ENCODE measurements around the gene SRP14.
"Not testable (repeated sequence)": the region's sequence is repeated elsewhere in the genome, so short reads cannot be mapped to it uniquely, and the experiment has no call there.

SRP14 gene

DNA sequence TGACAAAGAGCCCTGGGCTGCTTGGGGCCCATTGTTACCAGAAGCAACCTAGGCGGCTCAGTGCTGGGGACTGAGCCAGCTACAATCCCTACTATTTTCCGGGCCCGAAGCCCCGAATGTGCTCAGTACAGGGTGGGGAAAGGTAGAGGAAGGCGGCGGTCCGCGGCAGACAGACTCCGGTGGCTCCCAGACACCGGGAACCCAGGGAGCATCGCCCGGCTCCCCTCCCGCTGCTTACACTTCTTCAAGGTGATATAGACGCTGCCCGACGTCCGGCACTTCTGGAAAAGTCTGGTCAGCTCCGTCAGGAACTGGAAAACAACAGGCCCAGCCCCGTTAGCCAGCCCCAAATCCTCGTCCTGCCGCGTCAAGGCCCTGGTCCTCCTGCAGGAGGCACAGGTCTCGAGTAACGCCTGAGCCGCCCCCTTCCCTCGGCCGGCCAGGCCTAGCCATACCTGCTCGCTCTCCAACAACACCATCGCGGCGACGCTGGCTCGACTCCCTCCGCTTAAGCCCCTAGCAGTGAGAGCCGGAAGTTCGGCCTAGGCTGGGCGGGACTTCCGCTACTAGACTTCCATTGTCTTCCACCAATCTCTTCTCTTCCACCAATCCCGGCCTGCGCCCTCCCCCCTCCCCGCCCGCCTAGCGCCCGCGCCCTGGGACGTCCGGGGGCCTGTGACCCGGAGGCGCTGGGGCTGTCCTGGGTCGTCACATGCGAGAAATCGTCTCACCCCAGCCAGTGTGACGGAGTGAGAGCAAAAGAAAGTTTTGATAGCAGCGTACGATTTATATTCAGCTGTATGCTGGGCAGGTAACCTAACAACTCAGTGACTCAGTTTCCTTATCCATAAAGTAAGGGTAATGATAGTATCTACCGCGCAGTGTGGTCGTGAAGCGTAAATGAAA lies at the start of gene SRP14:
Gene SRP14, minus strand, starts transcription at position 544 of the 906 bp plus-strand sequence. Its CDS starts 65 bp downstream, at position 479.
- peak; percentile 94 for DNase-seq (ENCODE audit: low spot score)

DNA sequence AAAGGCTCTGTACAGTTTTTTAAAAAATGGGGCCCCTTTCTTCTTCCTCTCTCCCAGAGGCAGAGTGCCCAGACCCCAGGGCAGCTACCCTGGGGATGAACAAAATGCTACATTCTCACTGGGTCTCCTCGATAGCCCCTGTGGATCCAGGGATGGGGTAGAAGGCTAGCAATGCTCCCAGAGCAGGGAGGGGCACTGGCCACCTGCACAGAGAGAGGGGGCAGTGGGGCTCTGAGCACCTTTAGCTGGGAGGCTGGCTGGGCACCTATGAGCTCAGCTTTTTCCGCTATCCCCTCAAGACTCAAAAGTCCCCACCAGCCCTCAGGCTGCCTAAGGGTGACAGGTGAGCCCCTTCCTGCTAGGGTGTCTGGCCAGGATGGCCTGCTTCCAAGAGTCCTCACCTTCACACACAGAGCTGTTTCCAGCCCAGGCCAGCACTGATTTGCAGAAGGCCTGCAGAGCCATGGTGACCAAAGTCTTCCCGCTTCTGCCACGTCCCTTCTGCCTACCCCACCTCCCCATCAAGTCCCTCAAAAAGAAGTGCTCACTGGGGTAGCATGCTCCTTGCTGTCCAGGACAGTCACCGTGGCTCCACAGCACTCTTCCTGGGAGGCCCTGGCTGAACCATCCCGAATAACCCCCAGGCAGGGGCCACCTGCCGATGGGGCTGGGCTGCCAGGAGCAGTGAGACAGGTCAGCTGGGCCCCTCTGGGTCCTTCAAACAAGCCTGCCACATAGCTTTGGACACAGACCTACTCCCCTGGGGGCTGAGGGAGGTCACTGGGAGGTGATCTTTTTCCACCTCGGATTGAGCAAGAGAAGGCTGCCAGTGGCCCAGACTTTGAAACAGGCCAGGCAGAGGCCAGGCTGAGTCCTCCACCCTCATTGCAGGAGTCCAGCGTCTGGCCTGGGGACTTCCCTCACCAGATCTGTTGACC lies 49.3 kb upstream of the SRP14 start:
- no peak for DNase-seq (ENCODE audit: low spot score)

- DNase-seq (ENCODE audit: low spot score): no peak
These were observed 48.3 kb upstream of the SRP14 start for GRCh38 chr15:40087068-40087810.

DNA sequence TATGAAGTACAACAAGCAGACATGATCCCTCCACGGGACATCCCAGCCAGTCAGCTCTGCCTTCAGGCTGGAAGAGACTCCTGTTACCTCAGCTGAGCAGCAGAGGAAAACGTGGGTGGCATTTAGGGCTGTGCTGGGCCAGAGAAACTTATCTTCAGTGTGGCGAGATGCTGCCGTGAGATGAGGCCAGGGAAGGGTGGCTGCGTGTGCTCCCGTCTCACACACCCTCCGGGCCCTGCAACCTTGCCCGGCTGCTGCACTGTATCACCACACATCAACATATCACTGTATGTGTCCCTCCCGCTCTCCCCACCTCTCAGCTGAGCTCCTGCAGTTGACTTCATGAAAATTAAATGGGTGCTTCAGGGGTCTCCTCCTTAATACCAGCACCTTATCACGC lies 46.3 kb upstream of the SRP14 start:
- DNase-seq (ENCODE audit: low spot score): no peak

- no peak for DNase-seq (ENCODE audit: low spot score)
These were observed 45.7 kb upstream of the SRP14 start for GRCh38 chr15:40084650-40085049.

- DNase-seq (ENCODE audit: low spot score): peak; percentile 59
These were observed 43.4 kb upstream of the SRP14 start for GRCh38 chr15:40082195-40082883.

DNA sequence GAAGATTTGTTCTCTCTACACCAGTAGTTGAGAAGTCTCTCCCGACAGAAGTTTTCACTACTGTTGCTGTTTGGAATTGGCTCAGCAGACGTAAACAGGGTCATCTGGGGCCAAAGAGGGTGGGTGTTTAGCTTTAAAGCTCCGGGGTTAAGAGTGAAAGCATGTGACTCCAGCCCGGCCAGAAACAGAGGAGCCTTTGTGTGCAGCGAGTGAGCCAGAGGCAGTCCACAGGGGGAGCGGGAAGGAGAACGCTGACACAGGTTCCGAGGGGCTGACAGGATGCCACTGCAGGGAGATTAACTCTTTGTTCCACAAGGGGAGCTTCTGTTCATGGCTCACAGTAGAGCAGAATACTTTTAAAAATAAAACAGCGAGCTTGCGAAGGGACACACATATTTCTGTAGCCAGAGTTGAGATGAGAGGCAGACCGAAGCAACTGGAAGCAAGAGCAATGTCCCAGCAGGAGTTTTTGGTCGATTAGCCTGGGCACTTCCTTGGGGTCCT lies 42.8 kb upstream of the SRP14 start:
- DNase-seq (ENCODE audit: low spot score): no peak

GRCh38 chr15:40080847-40081246 lies 41.9 kb upstream of the SRP14 start:
- no peak for DNase-seq (ENCODE audit: low spot score)

DNA sequence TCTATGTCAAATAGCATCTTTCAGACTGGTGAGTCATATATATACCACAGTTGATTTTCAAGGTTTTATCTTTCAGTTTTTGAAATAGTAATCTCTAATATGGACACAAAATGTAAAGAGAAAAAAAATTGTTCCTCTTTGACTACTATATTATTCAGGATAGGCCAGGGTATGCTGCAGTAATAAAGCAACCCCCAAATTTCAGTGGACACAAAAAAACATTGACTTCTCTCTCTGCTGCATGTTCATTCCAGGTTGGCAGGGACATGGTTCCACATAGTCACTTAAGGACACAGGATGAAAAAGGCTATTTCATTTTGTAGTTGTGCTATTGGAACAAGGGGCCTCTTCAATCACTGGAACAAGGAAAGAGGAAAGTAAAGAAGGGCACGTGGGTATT lies 41.1 kb upstream of the SRP14 start:
- DNase-seq (ENCODE audit: low spot score): no peak

DNA sequence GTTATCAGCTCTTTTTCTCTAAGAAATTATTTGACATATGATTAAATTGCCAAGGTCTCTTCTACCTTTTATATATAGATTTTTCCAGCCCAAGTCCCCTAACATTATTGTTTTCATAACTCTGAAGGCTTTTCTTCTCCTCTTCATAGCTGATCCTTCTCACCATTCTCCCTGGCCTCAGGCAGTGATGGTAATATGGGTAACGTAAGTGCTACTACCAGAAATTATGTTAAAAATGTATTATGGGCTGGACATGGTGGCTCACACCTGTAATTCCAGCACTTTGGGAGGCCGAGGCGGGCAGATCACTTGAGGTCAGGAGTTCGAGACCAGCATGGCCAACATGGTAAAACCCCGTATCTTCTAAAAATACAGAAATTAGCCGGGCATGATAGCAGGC lies 40.5 kb upstream of the SRP14 start:
- DNase-seq (ENCODE audit: low spot score): no peak

GRCh38 chr15:40075298-40076044 lies 36.5 kb upstream of the SRP14 start:
- no peak for DNase-seq (ENCODE audit: low spot score)

DNA sequence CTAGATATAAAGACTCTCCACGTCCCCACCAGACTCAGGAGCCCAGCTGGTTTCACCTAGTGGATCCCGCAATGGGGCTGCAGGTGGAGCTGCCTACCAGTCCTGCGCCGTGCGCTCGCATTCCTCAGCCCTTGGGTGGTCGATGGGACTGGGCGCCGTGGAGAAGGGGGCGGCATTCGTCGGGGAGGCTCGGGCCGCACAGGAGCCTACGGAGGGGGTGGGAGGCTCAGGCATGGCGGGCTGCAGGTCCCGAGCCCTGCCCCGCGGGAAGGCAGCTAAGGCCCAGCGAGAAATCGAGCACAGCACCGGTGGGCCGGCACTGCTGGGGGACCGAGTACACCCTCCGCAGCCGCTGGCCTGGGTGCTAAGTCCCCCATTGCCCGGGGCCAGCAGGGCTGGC lies 35.7 kb upstream of the SRP14 start:
- DNase-seq (ENCODE audit: low spot score): not testable (repeated sequence)

- DNase-seq (ENCODE audit: low spot score): not testable (repeated sequence)
These were observed 34.9 kb upstream of the SRP14 start for GRCh38 chr15:40073716-40074490.

DNA sequence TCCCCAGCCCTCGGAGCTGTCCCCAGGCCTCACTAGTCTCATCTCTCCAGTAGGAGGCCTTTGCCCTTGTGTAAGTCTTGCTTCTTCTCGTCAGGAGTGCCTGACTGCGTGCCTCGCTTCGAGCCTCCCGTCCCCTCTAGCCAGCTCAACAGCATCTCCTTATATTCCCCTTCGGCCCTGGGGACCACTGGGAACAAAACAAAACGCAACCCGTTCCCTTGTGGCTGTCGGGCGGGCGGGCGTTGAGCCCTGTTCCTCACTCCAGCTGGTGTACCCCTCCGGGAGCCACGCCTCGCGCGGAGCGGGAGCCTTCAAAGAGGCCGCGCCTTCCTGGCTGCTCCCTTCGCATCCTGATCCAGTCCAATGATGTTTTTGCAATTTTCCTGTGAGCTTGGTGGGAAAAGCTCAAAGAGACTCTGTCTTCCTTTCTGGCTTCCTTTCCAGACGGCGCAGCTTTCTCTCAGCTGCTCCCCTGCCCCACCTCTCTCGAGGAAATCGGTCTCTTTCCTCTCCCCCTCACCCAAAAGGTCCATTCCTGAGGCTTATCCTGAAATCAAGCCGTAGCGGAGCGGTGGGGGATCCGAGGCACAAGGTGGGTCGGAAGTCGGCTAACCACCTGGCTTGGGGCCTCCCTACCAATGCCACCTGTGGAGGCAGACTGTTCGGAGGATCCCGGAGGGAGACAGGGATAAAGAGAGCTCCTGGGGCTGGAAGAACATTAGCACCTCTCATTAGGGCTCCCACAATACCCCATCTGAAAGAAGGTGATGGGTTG lies 33.4 kb upstream of the SRP14 start:
- no peak for DNase-seq (ENCODE audit: low spot score)

GRCh38 chr15:40070608-40071218 lies 31.7 kb upstream of the SRP14 start:
- DNase-seq (ENCODE audit: low spot score): no peak

DNA sequence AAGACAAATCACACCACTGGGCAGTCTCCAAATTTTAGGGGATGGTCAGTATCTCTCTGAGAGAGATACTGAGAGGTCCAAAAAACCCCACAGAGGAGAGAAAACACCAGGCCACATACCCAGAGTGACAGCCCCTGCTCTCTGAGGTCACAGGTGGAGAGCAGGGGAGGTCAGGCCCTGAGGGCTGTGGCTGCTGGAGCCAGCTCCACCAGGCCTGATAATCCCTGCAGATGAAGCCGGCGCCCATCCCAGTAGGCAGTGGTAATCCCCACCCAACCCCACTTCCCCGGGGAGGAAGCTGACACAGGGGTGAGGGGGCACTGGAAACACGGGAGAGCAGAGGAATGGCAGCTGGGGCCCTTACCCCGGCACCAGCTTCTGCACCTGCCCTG lies 31.2 kb upstream of the SRP14 start:
- no peak for DNase-seq (ENCODE audit: low spot score)

DNA sequence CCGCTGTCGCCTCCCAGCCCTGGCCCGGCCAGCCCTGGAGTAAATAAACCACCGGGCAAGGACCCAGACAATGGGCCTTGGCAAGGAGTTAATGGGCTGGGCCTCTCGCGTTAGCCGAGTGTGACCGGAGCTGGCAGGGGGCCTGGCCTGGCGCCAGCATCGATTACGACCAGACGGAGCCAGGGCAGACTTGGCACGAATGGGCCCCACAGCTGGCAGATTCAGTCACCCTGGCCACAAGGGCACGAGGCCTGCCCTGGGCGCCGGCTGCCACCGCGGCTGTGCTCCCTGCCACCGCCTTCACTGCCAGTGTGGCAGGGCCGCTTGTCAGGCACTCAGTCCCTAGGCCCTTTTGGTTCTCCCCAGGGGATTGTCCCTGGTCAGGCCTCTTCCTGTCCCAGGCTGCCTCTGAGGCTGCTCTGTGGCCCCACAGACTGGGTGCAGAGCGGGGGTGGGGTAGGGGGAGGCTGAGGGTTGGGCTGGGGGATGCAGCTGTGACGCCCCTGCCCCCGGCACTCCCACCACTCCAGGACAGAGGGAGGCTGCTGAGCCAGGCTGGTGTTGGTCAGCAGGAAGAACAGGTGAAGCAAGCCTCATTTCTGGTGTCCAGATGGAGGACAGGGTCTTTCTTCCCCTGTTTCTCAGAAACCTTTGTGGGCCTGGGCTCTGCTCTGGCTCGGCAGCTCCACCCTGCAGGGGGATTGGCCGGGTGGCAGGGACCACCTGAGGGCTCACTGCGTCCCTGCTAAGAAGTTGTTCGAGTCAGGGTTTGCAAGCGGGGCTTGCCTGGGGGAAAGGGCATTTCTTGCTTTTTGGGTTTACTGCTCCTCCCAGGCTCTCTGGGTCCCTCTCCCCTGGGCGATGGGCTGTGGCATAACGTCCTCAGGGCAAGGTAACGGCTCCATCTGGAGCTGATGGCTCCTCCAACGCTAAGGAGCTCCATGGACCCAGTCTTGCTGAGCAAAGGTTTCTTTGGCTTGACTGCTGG lies 30.5 kb upstream of the SRP14 start:
- DNase-seq (ENCODE audit: low spot score): peak; percentile 55

All from germinal center (tissue), 1 donor.